Left hindlimb (tissue), 1 donor: ENCODE data around the gene AKT3.

ENCODE experiments used
- DNase-seq: peaks from one replicate; pipeline ENCODE4 v3.0.0-alpha.2; 2018

The AKT3 gene

GRCh38 chr1:243730487-243731150 is 119.4 kb downstream of the AKT3 start:
- DNase-seq: no peak

GRCh38 chr1:243729956-243730355 is 120.1 kb downstream of the AKT3 start:
- no peak for DNase-seq

GRCh38 chr1:243727503-243728203 is 122.4 kb downstream of the AKT3 start:
- DNase-seq: no peak

- DNase-seq: no peak
These were observed 123.1 kb downstream of the AKT3 start for GRCh38 chr1:243726806-243727502.

GRCh38 chr1:243725846-243726245 is 124.2 kb downstream of the AKT3 start:
- DNase-seq: no peak

- no peak for DNase-seq
These were observed 125.0 kb downstream of the AKT3 start for GRCh38 chr1:243725075-243725474.

- no peak for DNase-seq
These were observed 126.5 kb downstream of the AKT3 start for GRCh38 chr1:243723458-243724043.

GRCh38 chr1:243723050-243723449 is 127.0 kb downstream of the AKT3 start:
- DNase-seq: no peak

- DNase-seq: no peak
These were observed 130.6 kb downstream of the AKT3 start for GRCh38 chr1:243719476-243719875.

- no peak for DNase-seq
These were observed 131.2 kb downstream of the AKT3 start for GRCh38 chr1:243718893-243719292.

GRCh38 chr1:243718022-243718421 is 132.0 kb downstream of the AKT3 start:
- no peak for DNase-seq

GRCh38 chr1:243716906-243717305 is 133.1 kb downstream of the AKT3 start:
- no peak for DNase-seq

- no peak for DNase-seq
These were observed 134.8 kb downstream of the AKT3 start for GRCh38 chr1:243715285-243715684.

GRCh38 chr1:243713470-243714186 is 136.4 kb downstream of the AKT3 start:
- DNase-seq: peak; percentile 52

- no peak for DNase-seq
These were observed 137.1 kb downstream of the AKT3 start for GRCh38 chr1:243712941-243713340.

- DNase-seq: no peak
These were observed 137.8 kb downstream of the AKT3 start for GRCh38 chr1:243712242-243712641.

- no peak for DNase-seq
These were observed 139.6 kb downstream of the AKT3 start for GRCh38 chr1:243710467-243710866.

- DNase-seq: no peak
These were observed 141.8 kb downstream of the AKT3 start for GRCh38 chr1:243708210-243708609.

- no peak for DNase-seq
These were observed 143.5 kb downstream of the AKT3 start for GRCh38 chr1:243706563-243706962.

GRCh38 chr1:243705585-243705984 is 144.5 kb downstream of the AKT3 start:
- no peak for DNase-seq

GRCh38 chr1:243701872-243702271 is 148.2 kb downstream of the AKT3 start:
- DNase-seq: no peak

GRCh38 chr1:243693800-243694199 is 156.2 kb downstream of the AKT3 start:
- DNase-seq: no peak

GRCh38 chr1:243686159-243686558 is 163.9 kb downstream of the AKT3 start:
- no peak for DNase-seq
